Peyer's patch (tissue), 4 donors: ENCODE measurements around the gene STRN4.

Source experiments
- CTCF ChIP-seq, 6 experiments: fragments of 450-650 bp in 4 of 6; fragments of 200-600 bp in 2 of 6; sonication (generic) in 1 of 6; IDR thresholded peaks; one replicate each; pipeline ENCODE4 v1.5.1; 2017 to 2019; ENCODE audit warnings: antibody characterized with exemption in 6 of 6, mild to moderate bottlenecking in 3 of 6, moderate library complexity in 1 of 6
- POLR2A ChIP-seq, 2 donors: fragments of 450-650 bp; IDR thresholded peaks; one replicate each; pipeline ENCODE4 v1.5.1; 2017; ENCODE audit warnings: antibody characterized with exemption in 2 of 2, mild to moderate bottlenecking in 2 of 2, moderate library complexity in 2 of 2

GRCh38 chr19:46692918-46693722 is 53.1 kb downstream of the STRN4 start:
- TF ChIP-seq CTCF (IDR thresholded peaks at IDR 0.05) = no peak
- TF ChIP-seq POLR2A (IDR thresholded peaks at IDR 0.05) = no peak
